A549 (cell line): ENCODE measurements around the gene ERCC6. TPM values are rescaled to one million over a fixed set of nuclear protein-coding genes. Genes with fewer than 3 reads are reported as not detected.

ENCODE experiments used
- ATAC-seq, 2 experiments: fragments of 200-7000 bp in 1 of 2; fragments of >200 bp in 1 of 2; cut with Nextera tagmentation in 1 of 2; cut with Tn5 transposase in 1 of 2; 3 replicates each; pipeline versions ENCODE4 v1.8.0 to v1.9.1; 2018 to 2020; ENCODE audit warnings: mild to moderate bottlenecking in 1 of 2, moderate library complexity in 1 of 2
- CTCF ChIA-PET: fragments of 300-600 bp; sonication (Branson Sonifier 250); formaldehyde crosslinking; extraction: SDS; loops from one replicate; lab custom pipeline; 2021; ENCODE audit warnings: antibody characterized with exemption, inconsistent platforms; lab: Yijun Ruan, JAX
- POLR2A ChIA-PET: fragments of 350-600 bp; formaldehyde crosslinking; extraction: SDS; loops from one replicate; lab custom pipeline; 2021; ENCODE audit warnings: antibody characterized with exemption, inconsistent platforms; lab: Yijun Ruan, JAX
- DNase-seq, 2 experiments: peaks; one replicate each; pipeline versions ENCODE4 v3.0.0 to v3.0.0-alpha.2; 2011 to 2016; ENCODE audit warnings: low read depth in 1 of 2, low spot score in 1 of 2
- FAIRE-seq: peaks from 2 replicates; lab custom pipeline; 2011; peaks lifted over from hg19 to GRCh38; lab: Jason Lieb, UNC
- H3K27ac ChIP-seq, 2 experiments: fragments of >200 bp; sonication (Bioruptor Twin); formaldehyde crosslinking; 3 replicates each; pipeline ENCODE4 v1.5.1; 2016 to 2017
- H3K4me1 ChIP-seq: fragments of >200 bp; sonication (Bioruptor Twin); formaldehyde crosslinking; 3 replicates; pipeline ENCODE4 v1.6.1; 2016
- H3K4me2 ChIP-seq: fragments of >200 bp; sonication (Bioruptor Twin); formaldehyde crosslinking; 3 replicates; pipeline ENCODE4 v1.6.1; 2016
- H3K4me3 ChIP-seq: fragments of >200 bp; sonication (Bioruptor Twin); formaldehyde crosslinking; 3 replicates; pipeline ENCODE4 v1.5.1; 2016
- H3K9me3 ChIP-seq: fragments of >200 bp; sonication (Bioruptor Twin); formaldehyde crosslinking; 3 replicates; pipeline ENCODE4 v1.6.1; 2016
- BHLHE40 ChIP-seq: IDR thresholded peaks from 2 replicates; pipeline ENCODE4 v1.6.1; 2012; ENCODE audit warnings: low read depth, low read length, inconsistent platforms
- CBX2 ChIP-seq: fragments of 200-600 bp; sonication (generic); IDR thresholded peaks from 2 replicates; pipeline ENCODE4 v1.6.1; 2016; ENCODE audit warnings: low read depth, mild to moderate bottlenecking, borderline replicate concordance
- CHD2 ChIP-seq: fragments of 150-350 bp; IDR thresholded peaks from 2 replicates; pipeline ENCODE4 v1.6.1; 2014; ENCODE audit warnings: low read length; ENCODE audit not compliant: partially characterized antibody
- EHMT2 ChIP-seq: fragments of 200-600 bp; sonication (generic); IDR thresholded peaks from 2 replicates; pipeline ENCODE4 v1.6.1; 2016; ENCODE audit warnings: antibody characterized with exemption, low read depth, mild to moderate bottlenecking, moderate library complexity
- HDAC2 ChIP-seq: fragments of 200-600 bp; sonication (generic); IDR thresholded peaks from 2 replicates; pipeline ENCODE4 v1.6.1; 2016
- HOXA7 ChIP-seq: fragments of 250-450 bp; sonication (Bioruptor Pico); IDR thresholded peaks from 2 replicates; pipeline ENCODE4 v1.5.0; 2020; ENCODE audit warnings: mild to moderate bottlenecking, moderate library complexity
- HOXB13 ChIP-seq: fragments of 250-450 bp; sonication (Bioruptor Pico); IDR thresholded peaks from 2 replicates; pipeline ENCODE4 v1.5.0; 2020; ENCODE audit warnings: low read depth, mild to moderate bottlenecking, moderate library complexity
- KDM5A ChIP-seq: fragments of 200-600 bp; sonication (generic); IDR thresholded peaks from 2 replicates; pipeline ENCODE4 v1.6.1; 2016; ENCODE audit warnings: antibody characterized with exemption, mild to moderate bottlenecking
- MAFK ChIP-seq: fragments of 450-650 bp; IDR thresholded peaks from 2 replicates; pipeline ENCODE4 v1.6.1; 2014; ENCODE audit not compliant: partially characterized antibody
- MAZ ChIP-seq: fragments of 150-350 bp; IDR thresholded peaks from 2 replicates; pipeline ENCODE4 v1.6.1; 2014; ENCODE audit warnings: antibody characterized with exemption, low read depth, low read length, borderline replicate concordance
- NPAS2 ChIP-seq: fragments of 250-450 bp; sonication (Bioruptor Pico); IDR thresholded peaks from 2 replicates; pipeline ENCODE4 v1.8.0; 2022; ENCODE audit warnings: mild to moderate bottlenecking, moderate library complexity, borderline replicate concordance
- POLR2A ChIP-seq: IDR thresholded peaks from 2 replicates; pipeline ENCODE4 v1.6.1; 2012; ENCODE audit warnings: mild to moderate bottlenecking, low read length
- RAD21 ChIP-seq, 2 experiments: fragments of >200 bp in 1 of 2; sonication (Bioruptor Twin) in 1 of 2; formaldehyde crosslinking in 1 of 2; IDR thresholded peaks in 1 of 2; conservative IDR thresholded peaks in 1 of 2; 2 replicates in 1 of 2; 3 replicates in 1 of 2; pipeline ENCODE4 v1.6.1; 2012 to 2018; ENCODE audit warnings: inconsistent platforms in 1 of 2
- RCOR1 ChIP-seq: fragments of 150-350 bp; IDR thresholded peaks from 2 replicates; pipeline ENCODE4 v1.6.1; 2014; ENCODE audit warnings: antibody characterized with exemption, low read length, low read depth
- SMC3 ChIP-seq: fragments of >200 bp; sonication (Bioruptor Twin); formaldehyde crosslinking; IDR thresholded peaks from 3 replicates; pipeline ENCODE4 v1.6.1; 2018; ENCODE audit warnings: inconsistent platforms
- TFCP2L1 ChIP-seq: fragments of 250-450 bp; sonication (Bioruptor Pico); IDR thresholded peaks from 2 replicates; pipeline ENCODE4 v1.5.0; 2021; ENCODE audit warnings: mild to moderate bottlenecking
- ZFP36 ChIP-seq: fragments of 450-650 bp; IDR thresholded peaks from 2 replicates; pipeline ENCODE4 v1.6.1; 2014; ENCODE audit warnings: borderline replicate concordance; ENCODE audit not compliant: partially characterized antibody
- WGBS: methylation state at CpG from one replicate; pipeline ENCODE4 v1.1.6; 2017; ENCODE audit errors: missing lambda C conversion rate; 5-methylcytosine and 5-hydroxymethylcytosine counted together
- polyA plus RNA-seq, 4 experiments: library from polyadenylated mRNA; depleted of rRNA in 3 of 4; stranded (reverse); fragments of >200 nt; fragmentation: RNase III in 1 of 4; extraction: RNeasy Plus Mini Kit Qiagen cat#74134 plus additional on column Dnase treatment in 1 of 4; gene quantifications; 2 replicates in 3 of 4; 3 replicates in 1 of 4; pipeline ENCODE4 v1.2.3, GENCODE V29; 2011 to 2017
- TF ChIP-seq, protein P1 (sequence below): IDR thresholded peaks from 2 replicates; pipeline ENCODE4 v1.6.1; 2012; ENCODE audit warnings: low read depth, borderline replicate concordance
- TF ChIP-seq, protein P2 (sequence below): fragments of 250-450 bp; sonication (Bioruptor Pico); IDR thresholded peaks from 2 replicates; pipeline ENCODE4 v1.5.0; 2020; ENCODE audit warnings: low read depth, mild to moderate bottlenecking, moderate library complexity
- TF ChIP-seq, protein P3 (sequence below): fragments of >200 bp; sonication (Bioruptor Twin); formaldehyde crosslinking; IDR thresholded peaks from 3 replicates; pipeline ENCODE4 v1.5.1; 2016

The ERCC6 gene
- polyA plus RNA-seq, 2 of the 4 experiments (the other 2 are of a cell fraction): 5.8 to 9.4 TPM

DNA sequence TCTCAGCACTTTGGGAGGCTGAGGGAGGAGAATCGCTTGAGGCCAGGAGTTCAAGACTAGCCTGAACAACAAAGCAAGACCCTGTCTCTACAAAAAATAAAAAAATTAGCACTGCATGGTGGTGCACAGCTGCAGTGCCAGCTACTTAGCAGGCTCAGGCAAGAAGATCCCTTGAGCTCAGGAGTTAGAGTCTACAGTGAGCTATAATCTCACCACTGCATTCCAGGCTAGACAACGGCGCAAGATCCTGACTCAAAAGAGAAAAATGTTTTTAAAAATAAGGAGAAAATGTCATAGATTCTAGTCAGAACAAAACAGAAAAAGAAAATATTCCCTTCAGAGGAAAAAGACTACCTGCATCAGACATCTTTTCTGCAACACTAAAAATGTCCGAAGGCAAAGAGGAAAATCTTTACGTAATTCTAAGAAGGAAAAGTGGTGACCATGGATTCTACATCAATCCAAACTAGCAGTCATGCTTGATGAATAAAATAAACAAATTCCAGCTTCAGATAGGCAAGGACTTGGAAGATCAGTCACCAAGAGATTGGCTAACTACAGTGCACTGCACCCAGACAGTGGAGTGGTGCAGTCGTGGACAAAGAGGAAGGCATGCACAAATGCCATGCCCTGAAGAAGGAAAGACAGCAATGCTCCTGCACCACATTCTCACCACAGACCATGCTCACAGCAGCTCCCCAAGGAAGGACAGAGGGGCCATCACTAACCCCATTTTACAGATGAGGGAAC, 54.3 kb downstream of the ERCC6 start:
- Histone ChIP-seq H3K4me1 (no peaks in the 10 kb centered on the region), H3K27ac (no peak overlapping the region), H3K4me2 (no peak overlapping the region), H3K9me3 (no peaks in the 10 kb centered on the region), H3K4me3 (no peak overlapping the region)
- WGBS: 90% methylated on average over 6 of the region's 6 CpGs
- TF ChIP-seq POLR2A: no peak
- TF ChIP-seq CBX2: no peak
- TF ChIP-seq RCOR1: no peak
- no peak for TF ChIP-seq KDM5A
- no peak for TF ChIP-seq RAD21 (conservative IDR thresholded peaks at IDR 0.05 in 1 of 2, IDR thresholded peaks at IDR 0.05 in 1 of 2)
- no peak for TF ChIP-seq SMC3
- TF ChIP-seq HOXB13 (CRISPR knock-in tag): no peak
- no peak for TF ChIP-seq TFCP2L1
- TF ChIP-seq, protein P1, sequence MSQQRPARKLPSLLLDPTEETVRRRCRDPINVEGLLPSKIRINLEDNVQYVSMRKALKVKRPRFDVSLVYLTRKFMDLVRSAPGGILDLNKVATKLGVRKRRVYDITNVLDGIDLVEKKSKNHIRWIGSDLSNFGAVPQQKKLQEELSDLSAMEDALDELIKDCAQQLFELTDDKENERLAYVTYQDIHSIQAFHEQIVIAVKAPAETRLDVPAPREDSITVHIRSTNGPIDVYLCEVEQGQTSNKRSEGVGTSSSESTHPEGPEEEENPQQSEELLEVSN: no peak
- TF ChIP-seq BHLHE40: no peak
- TF ChIP-seq, protein P2, sequence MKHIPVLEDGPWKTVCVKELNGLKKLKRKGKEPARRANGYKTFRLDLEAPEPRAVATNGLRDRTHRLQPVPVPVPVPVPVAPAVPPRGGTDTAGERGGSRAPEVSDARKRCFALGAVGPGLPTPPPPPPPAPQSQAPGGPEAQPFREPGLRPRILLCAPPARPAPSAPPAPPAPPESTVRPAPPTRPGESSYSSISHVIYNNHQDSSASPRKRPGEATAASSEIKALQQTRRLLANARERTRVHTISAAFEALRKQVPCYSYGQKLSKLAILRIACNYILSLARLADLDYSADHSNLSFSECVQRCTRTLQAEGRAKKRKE (CRISPR knock-in tag): no peak
- TF ChIP-seq ZFP36: no peak
- no peak for TF ChIP-seq CHD2
- ATAC-seq: no peak
- DNase-seq: no peak
- POLR2A ChIA-PET: no interaction called here
- CTCF ChIA-PET: no interaction called here
- no peak for FAIRE-seq

DNA sequence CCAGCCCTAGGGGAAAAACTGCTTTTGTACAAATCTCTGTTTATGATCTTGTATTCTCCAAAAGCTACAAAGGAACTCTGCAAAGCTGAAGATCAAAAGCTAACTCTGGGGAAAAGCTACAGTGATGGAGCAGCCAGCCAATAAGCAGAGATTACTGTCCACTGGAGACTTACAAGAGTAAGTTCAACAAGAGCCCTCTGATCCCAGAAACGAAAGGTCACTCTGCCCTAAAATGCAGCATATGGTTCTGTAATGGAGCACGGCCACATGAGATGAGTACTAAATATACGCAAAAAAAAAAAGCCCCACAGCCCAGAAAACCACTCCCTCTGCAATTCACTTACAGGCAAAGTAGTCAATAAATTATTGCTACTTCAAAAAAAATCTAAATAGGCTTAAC, 60.1 kb downstream of the ERCC6 start:
- FAIRE-seq: no peak

DNA sequence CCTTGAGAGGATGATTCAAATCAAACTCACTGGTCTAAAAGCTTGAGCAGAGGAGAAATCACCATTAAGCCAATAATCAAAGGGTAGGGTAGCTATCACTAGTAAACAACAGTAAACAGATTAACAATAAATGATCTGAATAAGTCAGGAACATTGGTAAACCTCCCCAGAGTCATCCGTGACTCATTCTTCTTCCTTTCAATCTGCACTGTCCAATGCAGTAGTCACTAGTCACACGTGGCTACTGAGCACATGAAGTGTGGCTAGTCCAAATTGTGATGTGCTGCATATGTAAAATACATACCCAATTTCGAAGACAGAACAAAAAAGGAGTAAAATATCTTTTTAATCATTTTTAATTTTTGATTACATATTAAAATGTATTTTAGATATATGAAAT, 64.0 kb downstream of the ERCC6 start:
- ATAC-seq (no peak), FAIRE-seq (no peak), DNase-seq (no peak)
- Histone ChIP-seq H3K27ac (no peak overlapping the region), H3K4me3 (no peak overlapping the region), H3K4me2 (no peak overlapping the region), H3K4me1 (no peaks in the 10 kb centered on the region), H3K9me3 (no peaks in the 10 kb centered on the region)
- WGBS: 51% methylated on average over 3 of the region's 3 CpGs
- ChIA-PET POLR2A (no interaction called here), CTCF (no interaction called here)
- TF ChIP-seq MAFK: no peak
- no peak for TF ChIP-seq EHMT2
- no peak for TF ChIP-seq HOXA7 (CRISPR knock-in tag)
- no peak for TF ChIP-seq RCOR1
- no peak for TF ChIP-seq NPAS2 (CRISPR knock-in tag)

More for the DNA sequence above, 60.1 kb downstream of the ERCC6 start:
- POLR2A ChIA-PET: no interaction called here
- Histone ChIP-seq H3K4me3 (no peak overlapping the region), H3K9me3 (no peaks in the 10 kb centered on the region), H3K4me1 (no peaks in the 10 kb centered on the region), H3K27ac (no peak overlapping the region), H3K4me2 (no peak overlapping the region)
- CTCF ChIA-PET: interaction anchor here (0.6 to 1.4 kb wide), 2 partner anchors 34 to 178 kb away, joined by 4 read pairs; no protein-coding TSS in a partner anchor
- DNase-seq (no peak), ATAC-seq (no peak)
- TF ChIP-seq, protein P3, sequence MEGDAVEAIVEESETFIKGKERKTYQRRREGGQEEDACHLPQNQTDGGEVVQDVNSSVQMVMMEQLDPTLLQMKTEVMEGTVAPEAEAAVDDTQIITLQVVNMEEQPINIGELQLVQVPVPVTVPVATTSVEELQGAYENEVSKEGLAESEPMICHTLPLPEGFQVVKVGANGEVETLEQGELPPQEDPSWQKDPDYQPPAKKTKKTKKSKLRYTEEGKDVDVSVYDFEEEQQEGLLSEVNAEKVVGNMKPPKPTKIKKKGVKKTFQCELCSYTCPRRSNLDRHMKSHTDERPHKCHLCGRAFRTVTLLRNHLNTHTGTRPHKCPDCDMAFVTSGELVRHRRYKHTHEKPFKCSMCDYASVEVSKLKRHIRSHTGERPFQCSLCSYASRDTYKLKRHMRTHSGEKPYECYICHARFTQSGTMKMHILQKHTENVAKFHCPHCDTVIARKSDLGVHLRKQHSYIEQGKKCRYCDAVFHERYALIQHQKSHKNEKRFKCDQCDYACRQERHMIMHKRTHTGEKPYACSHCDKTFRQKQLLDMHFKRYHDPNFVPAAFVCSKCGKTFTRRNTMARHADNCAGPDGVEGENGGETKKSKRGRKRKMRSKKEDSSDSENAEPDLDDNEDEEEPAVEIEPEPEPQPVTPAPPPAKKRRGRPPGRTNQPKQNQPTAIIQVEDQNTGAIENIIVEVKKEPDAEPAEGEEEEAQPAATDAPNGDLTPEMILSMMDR: no peak
- TF ChIP-seq MAZ: no peak
- no peak for TF ChIP-seq RCOR1
- TF ChIP-seq HDAC2: no peak
- no peak for TF ChIP-seq CBX2
- 90% methylated on average over 3 of the region's 3 CpGs for WGBS
